NCI-H2029 (cell line): Measurements from ENCODE around the gene RPE.

ENCODE experiments used
- DNase-seq: peaks from one replicate; lab custom pipeline; 2025; lab: John Stamatoyannopoulos, UW

Gene RPE

GRCh38 chr2:210000464-210001324 lies 1.7 kb upstream of the RPE start:
- no peak for DNase-seq

- DNase-seq = no peak
These were observed 921 bp downstream of the RPE start for GRCh38 chr2:210003359-210003758.

GRCh38 chr2:210004881-210005280 lies 2.4 kb downstream of the RPE start:
- no peak for DNase-seq

- DNase-seq = no peak
These were observed 5.5 kb downstream of the RPE start for GRCh38 chr2:210007895-210008294.

- DNase-seq = no peak
These were observed 6.7 kb downstream of the RPE start for GRCh38 chr2:210009126-210009525.

GRCh38 chr2:210009896-210010295 lies 7.5 kb downstream of the RPE start:
- no peak for DNase-seq

GRCh38 chr2:210020138-210020537 lies 17.7 kb downstream of the RPE start:
- DNase-seq = no peak

GRCh38 chr2:210022824-210023223 lies 20.4 kb downstream of the RPE start:
- no peak for DNase-seq

GRCh38 chr2:210027608-210028007 lies 25.2 kb downstream of the RPE start:
- DNase-seq = no peak

GRCh38 chr2:210028178-210028577 lies 25.7 kb downstream of the RPE start:
- peak; percentile 60 for DNase-seq

- no peak for DNase-seq
These were observed 31.7 kb downstream of the RPE start for GRCh38 chr2:210034087-210034683.

GRCh38 chr2:210035679-210036078 lies 33.2 kb downstream of the RPE start:
- no peak for DNase-seq

- DNase-seq = no peak
These were observed 35.6 kb downstream of the RPE start for GRCh38 chr2:210038078-210038477.

GRCh38 chr2:210046851-210047500 lies 44.5 kb downstream of the RPE start:
- no peak for DNase-seq

- DNase-seq = no peak
These were observed 47.4 kb downstream of the RPE start for GRCh38 chr2:210049831-210050230.

- no peak for DNase-seq
These were observed 48.4 kb downstream of the RPE start for GRCh38 chr2:210050885-210051284.

- no peak for DNase-seq
These were observed 52.3 kb downstream of the RPE start for GRCh38 chr2:210054696-210055095.

- no peak for DNase-seq
These were observed 53.4 kb downstream of the RPE start for GRCh38 chr2:210055825-210056224.

- DNase-seq = no peak
These were observed 60.9 kb downstream of the RPE start for GRCh38 chr2:210063306-210063705.
